ENCODE data around the gene YBEY. TPM values are rescaled to one million over a fixed set of nuclear protein-coding genes. Genes with fewer than 3 reads are reported as not detected.

YBEY gene
- total RNA-seq, 4 donors from 2014 or later, result 4.7 to 17.9 (median 11.7) TPM

- DNase-seq, result no peak
- Histone ChIP-seq H3K9me3 (no peaks in the 10 kb centered on the region), H3K27me3 (no peaks in the 10 kb centered on the region), H3K27ac (no peak overlapping the region), H3K36me3 (peaks cover 55 to 100% (median 75%) of the 10 kb centered on the region in 3 donors), H3K4me3 (no peak overlapping the region), H3K4me1 (no peaks in the 10 kb centered on the region)
- 94 to 95% methylated on average over 6 to 13 of the region's 14 CpGs for WGBS, 2 donors
- intact Hi-C loops (cut with DNase I), result no loop called here
- TF ChIP-seq CTCF (IDR thresholded peaks at IDR 0.05), result no peak
- TF ChIP-seq POLR2A (IDR thresholded peaks at IDR 0.05), result no peak
These were observed 12.8 kb upstream of the YBEY start for GRCh38 chr21:46273341-46273740.

GRCh38 chr21:46274797-46275390, 11.2 kb upstream of the YBEY start:
- no peaks in the 10 kb centered on the region for H3K27me3 ChIP-seq
- H3K4me1 ChIP-seq, result no peaks in the 10 kb centered on the region
- TF ChIP-seq POLR2A (IDR thresholded peaks at IDR 0.05) (no peak), CTCF (IDR thresholded peaks at IDR 0.05) (no peak)
- intact Hi-C loops (cut with DNase I), result no loop called here
- WGBS, 2 donors, result 90 to 93% methylated on average over 11 of the region's 11 CpGs
- H3K36me3 ChIP-seq, result peaks cover 50 to 100% (median 77%) of the 10 kb centered on the region in 3 donors
- DNase-seq, result no peak
- no peak overlapping the region for H3K27ac ChIP-seq
- H3K4me3 ChIP-seq, result no peak overlapping the region
- no peaks in the 10 kb centered on the region for H3K9me3 ChIP-seq

GRCh38 chr21:46284077-46284644, 2.0 kb upstream of the YBEY start:
- TF ChIP-seq POLR2A (IDR thresholded peaks at IDR 0.05), result no peak
- Histone ChIP-seq H3K27ac (peak overlapping the region in 1 of 4 donors; percentile 13), H3K9me3 (no peaks in the 10 kb centered on the region), H3K36me3 (peaks cover 8 to 52% (median 9%) of the 10 kb centered on the region in 3 donors), H3K27me3 (no peaks in the 10 kb centered on the region), H3K4me1 (peaks cover 20 to 65% (median 36%) of the 10 kb centered on the region in 3 donors), H3K4me3 (peak overlapping the region in 2 of 4 donors; percentile 25 to 98)
- intact Hi-C loops (cut with DNase I), result loop anchor here (5.0 kb wide), 1 partner anchor 52 kb away; no protein-coding TSS in a partner anchor
- 51 to 53% methylated on average over 9 to 10 of the region's 15 CpGs for WGBS, 2 donors
- DNase-seq, result no peak

GRCh38 chr21:46284733-46285132, 1.4 kb upstream of the YBEY start:
- H3K4me1 ChIP-seq, result peaks cover 20 to 65% (median 36%) of the 10 kb centered on the region in 3 donors
- H3K9me3 ChIP-seq, result no peaks in the 10 kb centered on the region
- TF ChIP-seq CTCF (IDR thresholded peaks at IDR 0.05), result no peak
- no peak for DNase-seq
- H3K4me3 ChIP-seq, result peak overlapping the region in 3 of 4 donors; percentile 85 to 98 (median 94)
- H3K27ac ChIP-seq, result peak overlapping the region in 3 of 4 donors; percentile 98 to 99 (median 98)
- no peaks in the 10 kb centered on the region for H3K27me3 ChIP-seq
- peaks cover 2 to 46% (median 3%) of the 10 kb centered on the region in 3 donors for H3K36me3 ChIP-seq
- 70 to 82% methylated on average over 1 of the region's 1 CpG for WGBS, 2 donors
- intact Hi-C loops (cut with DNase I), result loop anchor here (5.0 kb wide), 1 partner anchor 52 kb away; no protein-coding TSS in a partner anchor

GRCh38 chr21:46285206-46285661, 908 bp upstream of the YBEY start, which contains the start of gene MCM3AP:
Gene MCM3AP (minus strand): TSS chr21:46285611. CDS start chr21:46285286, 325 bp downstream.
- DNase-seq, result no peak
- Histone ChIP-seq H3K4me1 (peaks cover 20 to 63% (median 36%) of the 10 kb centered on the region in 3 donors), H3K27ac (peak within 1 kb of the TSS; percentile 96 to 99 (median 98)), H3K4me3 (peak within 1 kb of the TSS; percentile 85 to 98 (median 96)), H3K36me3 (peaks cover 0 to 41% (median 0%) of the 10 kb centered on the region in 3 donors), H3K27me3 (no peaks in the 10 kb centered on the region), H3K9me3 (no peaks in the 10 kb centered on the region)
- TF ChIP-seq CTCF (IDR thresholded peaks at IDR 0.05) (no peak), POLR2A (IDR thresholded peaks at IDR 0.05) (no peak)
- intact Hi-C loops (cut with DNase I), result no loop called here
- 20 to 28% methylated on average over 6 of the region's 6 CpGs for WGBS, 2 donors

Data from esophagus squamous epithelium (tissue), 5 donors.